Measurements from ENCODE around the gene MRPS23.

The MRPS23 gene

GRCh38 chr17:57801044-57801711, 48.7 kb downstream of the MRPS23 start:
- H3K79me2 ChIP-seq (ENCODE audit: insufficient read depth, low read length), result no peaks in the 10 kb centered on the region
- no peaks in the 10 kb centered on the region for H3K9me3 ChIP-seq (ENCODE audit: insufficient read depth, low read length)
- H3K27ac ChIP-seq (ENCODE audit: low read depth, low read length), result no peak overlapping the region
- no peak overlapping the region for H3K4me2 ChIP-seq (ENCODE audit: low read depth, low read length, poor library complexity, severe bottlenecking)
- H3K9me2 ChIP-seq (replicated peaks; ENCODE audit: insufficient read depth, low read length), result no peaks in the 10 kb centered on the region
- no peaks in the 10 kb centered on the region for H3K36me3 ChIP-seq (ENCODE audit: low read length)
- no peak overlapping the region for H3K4me3 ChIP-seq (ENCODE audit: insufficient read depth, low read length, poor library complexity, severe bottlenecking)
- H2AFZ ChIP-seq (ENCODE audit: low read depth, low read length, severe bottlenecking), result no peak overlapping the region
- no peaks in the 10 kb centered on the region for H4K20me1 ChIP-seq (ENCODE audit: low read depth, low read length)
- TF ChIP-seq, protein P1, sequence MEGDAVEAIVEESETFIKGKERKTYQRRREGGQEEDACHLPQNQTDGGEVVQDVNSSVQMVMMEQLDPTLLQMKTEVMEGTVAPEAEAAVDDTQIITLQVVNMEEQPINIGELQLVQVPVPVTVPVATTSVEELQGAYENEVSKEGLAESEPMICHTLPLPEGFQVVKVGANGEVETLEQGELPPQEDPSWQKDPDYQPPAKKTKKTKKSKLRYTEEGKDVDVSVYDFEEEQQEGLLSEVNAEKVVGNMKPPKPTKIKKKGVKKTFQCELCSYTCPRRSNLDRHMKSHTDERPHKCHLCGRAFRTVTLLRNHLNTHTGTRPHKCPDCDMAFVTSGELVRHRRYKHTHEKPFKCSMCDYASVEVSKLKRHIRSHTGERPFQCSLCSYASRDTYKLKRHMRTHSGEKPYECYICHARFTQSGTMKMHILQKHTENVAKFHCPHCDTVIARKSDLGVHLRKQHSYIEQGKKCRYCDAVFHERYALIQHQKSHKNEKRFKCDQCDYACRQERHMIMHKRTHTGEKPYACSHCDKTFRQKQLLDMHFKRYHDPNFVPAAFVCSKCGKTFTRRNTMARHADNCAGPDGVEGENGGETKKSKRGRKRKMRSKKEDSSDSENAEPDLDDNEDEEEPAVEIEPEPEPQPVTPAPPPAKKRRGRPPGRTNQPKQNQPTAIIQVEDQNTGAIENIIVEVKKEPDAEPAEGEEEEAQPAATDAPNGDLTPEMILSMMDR (IDR thresholded peaks at IDR 0.05; ENCODE audit: insufficient read depth, low read length, poor library complexity, severe bottlenecking), result no peak
- TF ChIP-seq EZH2phosphoT487 (conservative IDR thresholded peaks at IDR 0.05; ENCODE audit: low read length), result no peak
- H3F3A ChIP-seq (ENCODE audit: insufficient read depth), result no peaks in the 10 kb centered on the region
- H3K27me3 ChIP-seq (ENCODE audit: low read length), result no peaks in the 10 kb centered on the region
- no peak overlapping the region for H3K9ac ChIP-seq (ENCODE audit: low read length)

DNA sequence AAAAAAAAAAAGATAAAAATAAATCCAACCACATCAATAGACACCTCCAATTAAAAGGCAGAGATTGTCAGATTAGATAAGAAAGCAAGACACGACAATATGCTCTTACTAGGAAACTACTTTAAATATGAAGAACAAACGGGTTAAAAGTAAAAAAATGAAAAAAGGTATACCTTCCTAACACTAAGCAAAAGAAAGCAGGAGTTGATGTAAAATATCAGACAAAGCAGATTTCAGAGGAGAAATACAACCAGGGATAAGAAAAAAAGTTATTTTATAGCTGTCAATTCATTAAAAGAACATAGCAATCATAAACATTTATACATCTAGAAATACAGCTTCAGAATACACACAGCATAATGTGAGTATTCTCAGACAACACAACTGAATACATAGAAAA, 55.0 kb downstream of the MRPS23 start:
- H3K4me3 ChIP-seq (ENCODE audit: insufficient read depth, low read length, poor library complexity, severe bottlenecking), result no peak overlapping the region
- H4K20me1 ChIP-seq (ENCODE audit: low read depth, low read length), result no peaks in the 10 kb centered on the region
- H3K9ac ChIP-seq (ENCODE audit: low read length), result no peak overlapping the region
- no peak overlapping the region for H2AFZ ChIP-seq (ENCODE audit: low read depth, low read length, severe bottlenecking)
- no peak overlapping the region for H3K27ac ChIP-seq (ENCODE audit: low read depth, low read length)
- no peak overlapping the region for H3K4me2 ChIP-seq (ENCODE audit: low read depth, low read length, poor library complexity, severe bottlenecking)
- H3K9me2 ChIP-seq (replicated peaks; ENCODE audit: insufficient read depth, low read length), result no peaks in the 10 kb centered on the region
- no peaks in the 10 kb centered on the region for H3K27me3 ChIP-seq (ENCODE audit: low read length)
- no peaks in the 10 kb centered on the region for H3F3A ChIP-seq (ENCODE audit: insufficient read depth)
- H3K36me3 ChIP-seq (ENCODE audit: low read length), result no peaks in the 10 kb centered on the region
- no peaks in the 10 kb centered on the region for H3K79me2 ChIP-seq (ENCODE audit: insufficient read depth, low read length)
- no peaks in the 10 kb centered on the region for H3K9me3 ChIP-seq (ENCODE audit: insufficient read depth, low read length)
- TF ChIP-seq, protein P1 (IDR thresholded peaks at IDR 0.05; ENCODE audit: insufficient read depth, low read length, poor library complexity, severe bottlenecking), result no peak
- no peak for TF ChIP-seq EZH2phosphoT487 (conservative IDR thresholded peaks at IDR 0.05; ENCODE audit: low read length)

DNA sequence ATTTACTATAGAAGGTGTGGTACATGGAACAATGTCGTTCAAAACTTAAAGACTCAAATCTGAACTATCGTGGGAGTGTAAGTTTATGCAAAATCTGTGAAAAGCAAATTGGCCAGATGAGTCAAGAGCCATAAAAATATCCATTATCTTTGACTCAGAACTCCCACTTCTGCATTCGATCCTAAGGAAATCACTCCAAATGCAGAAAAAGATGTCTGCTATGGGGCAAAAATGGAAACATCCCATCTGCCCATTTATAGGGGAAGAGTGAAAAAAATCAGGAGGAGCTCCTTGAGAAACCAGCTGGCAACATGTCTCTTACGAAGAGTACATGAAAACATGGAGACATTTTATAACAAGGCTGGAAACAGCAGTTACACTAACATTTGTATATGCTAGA, 61.1 kb downstream of the MRPS23 start:
- no peaks in the 10 kb centered on the region for H3K36me3 ChIP-seq (ENCODE audit: low read length)
- no peaks in the 10 kb centered on the region for H3K9me3 ChIP-seq (ENCODE audit: insufficient read depth, low read length)
- H3F3A ChIP-seq (ENCODE audit: insufficient read depth), result no peaks in the 10 kb centered on the region
- no peaks in the 10 kb centered on the region for H3K79me2 ChIP-seq (ENCODE audit: insufficient read depth, low read length)
- H3K27me3 ChIP-seq (ENCODE audit: low read length), result no peaks in the 10 kb centered on the region
- no peaks in the 10 kb centered on the region for H4K20me1 ChIP-seq (ENCODE audit: low read depth, low read length)
- no peak overlapping the region for H3K27ac ChIP-seq (ENCODE audit: low read depth, low read length)
- H2AFZ ChIP-seq (ENCODE audit: low read depth, low read length, severe bottlenecking), result no peak overlapping the region
- H3K4me3 ChIP-seq (ENCODE audit: insufficient read depth, low read length, poor library complexity, severe bottlenecking), result no peak overlapping the region
- no peak overlapping the region for H3K4me2 ChIP-seq (ENCODE audit: low read depth, low read length, poor library complexity, severe bottlenecking)
- H3K9ac ChIP-seq (ENCODE audit: low read length), result no peak overlapping the region
- H3K9me2 ChIP-seq (replicated peaks; ENCODE audit: insufficient read depth, low read length), result no peaks in the 10 kb centered on the region
- TF ChIP-seq, protein P1 (IDR thresholded peaks at IDR 0.05; ENCODE audit: insufficient read depth, low read length, poor library complexity, severe bottlenecking), result no peak
- TF ChIP-seq EZH2phosphoT487 (conservative IDR thresholded peaks at IDR 0.05; ENCODE audit: low read length), result no peak

Measured in SU-DHL-6 (cell line).